Lung microvascular endothelial cell (primary cell): ENCODE results near the gene SNRPA1. TPM values are rescaled to one million over a fixed set of nuclear protein-coding genes. Genes with fewer than 3 reads are reported as not detected.

Experiments used
- DNase-seq, 2 donors: peaks; one replicate each; pipeline versions ENCODE4 v3.0.0 to v3.0.0-alpha.2; 2010; ENCODE audit warnings: low read depth in 2 of 2
- total RNA-seq: library from RNA; depleted of rRNA; stranded (reverse); fragments of >200 nt; gene quantifications from 2 replicates; pipeline ENCODE4 v1.2.1, GENCODE V29; 2014

The SNRPA1 gene
- total RNA-seq, 1 donor from 2014 or later = 9.5 TPM

- DNase-seq = no peak
These were observed 50.8 kb downstream of the SNRPA1 start for GRCh38 chr15:101244036-101244781.

- no peak for DNase-seq
These were observed 51.6 kb downstream of the SNRPA1 start for GRCh38 chr15:101243420-101243819.

- DNase-seq = peak in 1 of 2 donors; percentile 59
These were observed 52.1 kb downstream of the SNRPA1 start for GRCh38 chr15:101242999-101243336.

- DNase-seq = peak; percentile 50 to 75
These were observed 52.7 kb downstream of the SNRPA1 start for GRCh38 chr15:101242160-101242998.

- DNase-seq = no peak
These were observed 54.7 kb downstream of the SNRPA1 start for GRCh38 chr15:101240358-101240757.

GRCh38 chr15:101239724-101240136 lies 55.3 kb downstream of the SNRPA1 start:
- no peak for DNase-seq

GRCh38 chr15:101237251-101237650 lies 57.8 kb downstream of the SNRPA1 start:
- no peak for DNase-seq

- no peak for DNase-seq
These were observed 61.3 kb downstream of the SNRPA1 start for GRCh38 chr15:101233651-101234280.

- DNase-seq = no peak
These were observed 62.4 kb downstream of the SNRPA1 start for GRCh38 chr15:101232677-101233076.

Other genes starting within 250 kb of the SNRPA1 start
- gene CHSY1, start 43.2 kb downstream of the SNRPA1 start, total RNA-seq = 22.2 and 31.9 TPM in 2 replicates
- 39.7 and 83.1 TPM in 2 replicates for gene SELENOS, start 17.8 kb downstream of the SNRPA1 start, total RNA-seq
- 20.0 and 38.9 TPM in 2 replicates for gene PCSK6, start 194.5 kb upstream of the SNRPA1 start, total RNA-seq